ENCODE data around the gene ZNF277. TPM values are rescaled to one million over a fixed set of nuclear protein-coding genes. Genes with fewer than 3 reads are reported as not detected.
"Not testable (repeated sequence)": the region's sequence is repeated elsewhere in the genome, so short reads cannot be mapped to it uniquely, and the experiment has no call there.

Gene ZNF277
- total RNA-seq, 6 donors from 2014 or later: 20.8 to 63.1 (median 34.8) TPM

DNA sequence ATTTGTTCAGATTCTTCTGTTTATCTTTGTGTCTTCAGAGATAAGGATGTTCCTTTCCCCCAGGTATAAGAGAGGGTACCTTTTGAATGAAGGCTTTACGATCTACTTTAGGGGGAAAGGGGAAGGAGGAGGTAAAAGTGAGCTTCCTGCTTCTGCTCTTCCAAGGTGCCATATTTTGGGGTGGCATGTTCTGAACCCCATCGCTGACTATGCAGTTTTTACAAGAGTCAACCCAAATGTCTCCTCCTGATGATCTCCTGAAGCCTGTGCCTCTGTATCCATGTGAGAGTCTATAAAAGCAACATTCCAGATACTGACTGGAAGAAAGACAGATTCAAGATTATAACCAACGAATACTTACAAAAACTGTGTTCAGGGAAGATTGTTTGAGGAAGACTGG lies 102.5 kb downstream of the ZNF277 start:
- TF ChIP-seq POLR2AphosphoS5 (IDR thresholded peaks at IDR 0.05) (no peak), POLR2A (IDR thresholded peaks at IDR 0.05) (no peak), EP300 (IDR thresholded peaks at IDR 0.05) (no peak)
- TF ChIP-seq, protein P1, sequence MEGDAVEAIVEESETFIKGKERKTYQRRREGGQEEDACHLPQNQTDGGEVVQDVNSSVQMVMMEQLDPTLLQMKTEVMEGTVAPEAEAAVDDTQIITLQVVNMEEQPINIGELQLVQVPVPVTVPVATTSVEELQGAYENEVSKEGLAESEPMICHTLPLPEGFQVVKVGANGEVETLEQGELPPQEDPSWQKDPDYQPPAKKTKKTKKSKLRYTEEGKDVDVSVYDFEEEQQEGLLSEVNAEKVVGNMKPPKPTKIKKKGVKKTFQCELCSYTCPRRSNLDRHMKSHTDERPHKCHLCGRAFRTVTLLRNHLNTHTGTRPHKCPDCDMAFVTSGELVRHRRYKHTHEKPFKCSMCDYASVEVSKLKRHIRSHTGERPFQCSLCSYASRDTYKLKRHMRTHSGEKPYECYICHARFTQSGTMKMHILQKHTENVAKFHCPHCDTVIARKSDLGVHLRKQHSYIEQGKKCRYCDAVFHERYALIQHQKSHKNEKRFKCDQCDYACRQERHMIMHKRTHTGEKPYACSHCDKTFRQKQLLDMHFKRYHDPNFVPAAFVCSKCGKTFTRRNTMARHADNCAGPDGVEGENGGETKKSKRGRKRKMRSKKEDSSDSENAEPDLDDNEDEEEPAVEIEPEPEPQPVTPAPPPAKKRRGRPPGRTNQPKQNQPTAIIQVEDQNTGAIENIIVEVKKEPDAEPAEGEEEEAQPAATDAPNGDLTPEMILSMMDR (IDR thresholded peaks at IDR 0.05): no peak
- 93 to 99% methylated on average over 3 of the region's 3 CpGs for WGBS, 2 donors

DNA sequence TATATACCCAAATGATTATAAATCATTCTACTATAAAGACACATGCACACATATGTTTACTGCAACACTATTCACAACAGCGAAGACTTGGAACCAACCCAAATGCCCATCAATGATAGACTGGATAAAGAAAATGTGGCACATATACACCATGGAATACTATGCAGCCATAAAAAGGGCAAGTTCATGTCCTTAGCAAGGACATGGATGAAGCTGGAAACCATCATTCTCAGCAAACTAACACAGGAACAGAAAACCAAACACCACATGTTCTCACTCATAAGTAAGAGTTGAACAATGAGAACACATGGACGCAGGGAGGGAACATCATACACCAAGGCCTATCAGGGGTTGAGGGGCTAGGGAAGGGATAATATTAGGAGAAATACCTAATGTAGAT lies 110.3 kb downstream of the ZNF277 start:
- 93 to 96% methylated on average over 2 of the region's 2 CpGs for WGBS, 2 donors
- not testable (repeated sequence) for H3K27me3 ChIP-seq; ATAC-seq (ENCODE audit: low FRiP score in 2 of 2); H3K9me3 ChIP-seq; H3K4me3 ChIP-seq; DNase-seq; H3K27ac ChIP-seq; H3K4me1 ChIP-seq
- H3K36me3 ChIP-seq: peaks cover 0 to 30% (median 10%) of the 10 kb centered on the region in 4 donors

More for the DNA sequence above, 102.5 kb downstream of the ZNF277 start:
- no peaks in the 10 kb centered on the region for H3K27me3 ChIP-seq
- no peak overlapping the region for H3K4me3 ChIP-seq
- H3K9me3 ChIP-seq: no peaks in the 10 kb centered on the region
- DNase-seq (no peak), ATAC-seq (ENCODE audit: low FRiP score in 2 of 2) (no peak)
- H3K27ac ChIP-seq: no peak overlapping the region
- H3K4me1 ChIP-seq: no peaks in the 10 kb centered on the region
- H3K36me3 ChIP-seq: peaks cover 0 to 1% (median 0%) of the 10 kb centered on the region in 4 donors

DNA sequence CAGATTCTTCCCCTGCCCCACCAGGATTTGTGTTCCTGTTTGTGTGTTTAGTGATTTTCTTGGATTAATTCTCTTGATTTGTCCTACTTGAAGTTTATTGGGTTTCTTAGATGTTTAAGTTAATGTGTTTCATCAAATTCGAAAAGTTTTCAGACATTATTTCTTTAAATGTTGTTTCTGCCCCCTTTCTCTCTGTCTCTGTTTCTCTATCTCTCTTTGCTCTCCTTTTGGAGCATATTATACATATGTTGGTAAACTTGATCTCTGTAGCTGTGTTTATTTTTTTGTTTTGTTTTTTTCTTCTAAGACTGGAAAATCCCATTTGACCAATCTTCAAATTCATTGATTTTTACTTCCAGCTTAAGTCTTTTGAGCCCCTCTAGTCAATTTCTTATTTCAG lies 115.6 kb downstream of the ZNF277 start:
- no peaks in the 10 kb centered on the region for H3K4me1 ChIP-seq
- ATAC-seq (ENCODE audit: low FRiP score in 2 of 2) (no peak), DNase-seq (no peak)
- H3K27ac ChIP-seq: no peak overlapping the region
- peaks cover 0 to 3% (median 1%) of the 10 kb centered on the region in 4 donors for H3K9me3 ChIP-seq
- H3K36me3 ChIP-seq: peaks cover 0 to 50% (median 14%) of the 10 kb centered on the region in 4 donors
- no peak for TF ChIP-seq EP300 (IDR thresholded peaks at IDR 0.05)
- TF ChIP-seq, protein P1 (IDR thresholded peaks at IDR 0.05): no peak
- TF ChIP-seq POLR2AphosphoS5 (IDR thresholded peaks at IDR 0.05): no peak
- WGBS, 2 donors: 88 to 97% methylated on average over 1 of the region's 1 CpG
- no peak overlapping the region for H3K4me3 ChIP-seq
- H3K27me3 ChIP-seq: no peaks in the 10 kb centered on the region

DNA sequence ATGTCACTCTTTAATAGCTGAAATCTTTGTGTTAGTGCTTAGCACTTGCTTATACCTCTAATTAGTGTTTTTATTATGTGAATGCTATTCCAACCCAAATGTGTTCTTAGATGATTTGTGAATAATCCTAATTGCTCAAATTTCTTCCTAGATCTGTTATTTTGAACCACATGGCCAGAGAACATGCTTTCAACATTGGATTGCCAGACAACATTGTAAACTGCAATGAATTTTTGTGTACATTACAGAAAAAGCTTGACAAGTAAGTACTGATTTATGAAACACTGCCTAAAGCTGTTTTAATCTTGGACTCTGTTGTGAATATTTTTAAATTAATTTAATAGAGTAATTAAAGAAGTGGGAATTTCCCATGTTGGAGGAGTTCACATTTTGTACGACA lies 121.1 kb downstream of the ZNF277 start:
- no peak for TF ChIP-seq POLR2AphosphoS5 (IDR thresholded peaks at IDR 0.05)
- TF ChIP-seq, protein P1 (IDR thresholded peaks at IDR 0.05): no peak
- TF ChIP-seq POLR2A (IDR thresholded peaks at IDR 0.05): no peak
- TF ChIP-seq EP300 (IDR thresholded peaks at IDR 0.05): no peak
- no peak for ATAC-seq (ENCODE audit: low FRiP score in 2 of 2)
- 100% methylated on average over 1 of the region's 1 CpG for WGBS, 2 donors
- DNase-seq: no peak
- no peak overlapping the region for H3K27ac ChIP-seq
- H3K36me3 ChIP-seq: peaks cover 0 to 38% (median 8%) of the 10 kb centered on the region in 4 donors
- no peak overlapping the region for H3K4me3 ChIP-seq
- no peaks in the 10 kb centered on the region for H3K27me3 ChIP-seq
- H3K4me1 ChIP-seq: no peaks in the 10 kb centered on the region
- no peaks in the 10 kb centered on the region for H3K9me3 ChIP-seq

DNA sequence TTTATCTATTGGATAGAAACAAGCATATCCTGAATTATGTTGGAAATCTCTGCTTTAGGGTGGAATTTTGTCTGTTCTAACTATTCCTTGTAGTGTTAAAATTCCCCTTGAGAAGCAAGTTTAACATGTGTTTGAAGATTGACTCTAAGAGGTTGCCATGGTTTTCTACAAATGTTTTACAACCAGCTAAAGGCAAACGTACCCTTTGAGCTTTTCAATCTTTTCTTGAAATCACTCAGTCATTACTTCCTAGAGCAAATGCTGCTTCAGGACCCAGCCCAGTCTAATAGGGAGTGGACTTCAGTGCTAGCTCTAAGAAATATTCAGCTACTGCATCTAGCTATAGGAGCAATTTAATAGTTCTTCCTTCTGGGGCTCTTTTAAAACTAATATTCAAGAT lies 125.0 kb downstream of the ZNF277 start:
- no peak for DNase-seq
- Histone ChIP-seq H3K9me3 (no peaks in the 10 kb centered on the region), H3K27ac (no peak overlapping the region), H3K36me3 (peaks cover 0 to 24% (median 0%) of the 10 kb centered on the region in 4 donors), H3K4me1 (no peaks in the 10 kb centered on the region), H3K27me3 (no peaks in the 10 kb centered on the region), H3K4me3 (no peak overlapping the region)
- no peak for ATAC-seq (ENCODE audit: low FRiP score in 2 of 2)
- no peak for TF ChIP-seq POLR2A (IDR thresholded peaks at IDR 0.05)
- no peak for TF ChIP-seq POLR2AphosphoS5 (IDR thresholded peaks at IDR 0.05)
- no peak for TF ChIP-seq EP300 (IDR thresholded peaks at IDR 0.05)
- TF ChIP-seq, protein P1 (IDR thresholded peaks at IDR 0.05): no peak
- WGBS, 2 donors: 56 to 65% methylated on average over 1 of the region's 1 CpG
